B cell (primary cell): ENCODE measurements around the gene CASKIN1. TPM values are rescaled to one million over a fixed set of nuclear protein-coding genes. Genes with fewer than 3 reads are reported as not detected.
A peak's percentile ranks its signal among the peaks of the same experiment; 100 is the strongest.

Experiments used
- ATAC-seq: fragments of 200-7000 bp; cut with Tn5 transposase; one replicate; pipeline ENCODE4 v1.10.0; 2021; ENCODE audit warnings: low read depth, mild to moderate bottlenecking, moderate number of reproducible peaks, moderate library complexity
- CTCF ChIA-PET: fragments of 350-600 bp; sonication (Branson Sonifier 250); formaldehyde crosslinking; loops from one replicate; lab custom pipeline; 2021; ENCODE audit warnings: antibody characterized with exemption, inconsistent platforms; lab: Charles Lee
- POLR2A ChIA-PET: fragments of 350-600 bp; sonication (Branson Sonifier 250); formaldehyde crosslinking; loops from one replicate; lab custom pipeline; 2021; ENCODE audit warnings: antibody characterized with exemption; lab: Charles Lee
- DNase-seq: peaks from one replicate; pipeline ENCODE4 v3.0.0; 2013
- H2AFZ ChIP-seq: 2 replicates; pipeline ENCODE4 v1.6.1; 2012; ENCODE audit warnings: mild to moderate bottlenecking, low read depth, low read length; ENCODE audit not compliant: insufficient read depth, poor library complexity, severe bottlenecking
- H3K27ac ChIP-seq, 2 donors: 1 replicate in 1 of 2; 2 replicates in 1 of 2; pipeline ENCODE4 v1.5.1; 2012 to 2013; ENCODE audit warnings: low read length in 2 of 2, mild to moderate bottlenecking in 2 of 2, moderate library complexity in 1 of 2
- H3K27me3 ChIP-seq, 4 experiments: fragments of 200-600 bp in 1 of 4; sonication (generic) in 1 of 4; replicated peaks in 1 of 4; 1 replicate in 2 of 4; 2 replicates in 2 of 4; pipeline versions ENCODE4 v1.6.1 to v1.7.0; 2013 to 2016; ENCODE audit warnings: low read length in 3 of 4, mild to moderate bottlenecking in 2 of 4, mixed read lengths in 1 of 4, moderate library complexity in 1 of 4; ENCODE audit not compliant: insufficient read depth in 4 of 4, control insufficient read depth in 3 of 4; ENCODE audit errors: control extremely low read depth in 1 of 4
- H3K36me3 ChIP-seq, 2 experiments: replicated peaks in 1 of 2; 1 replicate in 1 of 2; 2 replicates in 1 of 2; pipeline versions ENCODE4 v1.6.1 to v1.7.1; 2013; ENCODE audit warnings: low read length in 1 of 2; ENCODE audit not compliant: insufficient read depth in 2 of 2, control insufficient read depth in 1 of 2; ENCODE audit errors: control extremely low read depth in 1 of 2, extremely low read depth in 1 of 2
- H3K4me1 ChIP-seq, 2 donors: fragments of 200-600 bp in 1 of 2; sonication (generic) in 1 of 2; 1 replicate in 1 of 2; 2 replicates in 1 of 2; pipeline versions ENCODE4 v1.5.1 to v1.6.1; 2013 to 2017; ENCODE audit warnings: low read length in 2 of 2; ENCODE audit not compliant: control insufficient read depth in 2 of 2, insufficient read depth in 2 of 2
- H3K4me2 ChIP-seq: replicated peaks from 2 replicates; pipeline ENCODE3; 2012; ENCODE audit warnings: mild to moderate bottlenecking, low read depth, low read length; ENCODE audit not compliant: poor library complexity, severe bottlenecking
- H3K4me3 ChIP-seq, 5 experiments: fragments of 200-600 bp in 1 of 5; sonication (generic) in 1 of 5; 1 replicate in 3 of 5; 2 replicates in 2 of 5; pipeline versions ENCODE4 v1.5.1 to v1.7.0; 2011 to 2016; ENCODE audit warnings: low read length in 4 of 5, mild to moderate bottlenecking in 4 of 5, low read depth in 2 of 5, control low read depth in 1 of 5, moderate library complexity in 1 of 5; ENCODE audit not compliant: insufficient read depth in 1 of 5; ENCODE audit errors: control extremely low read depth in 1 of 5, extremely low read depth in 1 of 5
- H3K79me2 ChIP-seq: fragments of 200-600 bp; sonication (generic); one replicate; pipeline ENCODE4 v1.6.0; 2016; ENCODE audit warnings: low read length; ENCODE audit not compliant: control insufficient read depth, insufficient read depth
- H3K9ac ChIP-seq: fragments of 200-600 bp; sonication (generic); 2 replicates; pipeline ENCODE4 v1.6.1; 2017; ENCODE audit warnings: mild to moderate bottlenecking, low read length, moderate library complexity
- H3K9me3 ChIP-seq, 3 donors: one replicate each; pipeline versions ENCODE4 v1.6.1 to v1.7.1; 2013; ENCODE audit warnings: low read length in 2 of 3; ENCODE audit not compliant: control insufficient read depth in 2 of 3, insufficient read depth in 1 of 3; ENCODE audit errors: control extremely low read depth in 1 of 3
- H4K20me1 ChIP-seq: 2 replicates; pipeline ENCODE4 v1.6.0; 2012; ENCODE audit warnings: mild to moderate bottlenecking, low read length; ENCODE audit not compliant: insufficient read depth, control insufficient read depth, poor library complexity, severe bottlenecking
- H3K27ac Mint-ChIP-seq: one replicate; pipeline ENCODE4 v1.8.0; 2021; ENCODE audit warnings: mixed read lengths
- H3K27me3 Mint-ChIP-seq: one replicate; pipeline ENCODE4 v1.8.0; 2021; ENCODE audit warnings: mixed read lengths
- H3K4me1 Mint-ChIP-seq: one replicate; pipeline ENCODE4 v1.8.0; 2021; ENCODE audit warnings: mixed read lengths
- H3K4me3 Mint-ChIP-seq: one replicate; pipeline ENCODE4 v1.8.0; 2021; ENCODE audit warnings: mixed read lengths
- H3K9me3 Mint-ChIP-seq: one replicate; pipeline ENCODE4 v1.8.0; 2022; ENCODE audit warnings: mixed read lengths; ENCODE audit not compliant: insufficient read depth
- EZH2 ChIP-seq: IDR thresholded peaks from 2 replicates; pipeline ENCODE4 v1.6.1; 2012; ENCODE audit warnings: borderline replicate concordance, low read depth, mild to moderate bottlenecking, moderate library complexity, low read length; ENCODE audit not compliant: insufficient read depth, poor library complexity, severe bottlenecking
- WGBS: methylation state at CpG from one replicate; pipeline ENCODE4 v1.1.5; 2013; ENCODE audit warnings: missing lambda C conversion rate; ENCODE audit not compliant: insufficient coverage; 5-methylcytosine and 5-hydroxymethylcytosine counted together
- intact Hi-C: fragments of 100-400 bp; cut with micrococcal nuclease; formaldehyde crosslinking; loops from one replicate; pipeline ENCODE4 v1.10.0; 2022
- polyA plus RNA-seq: library from polyadenylated mRNA; depleted of rRNA; stranded (reverse); fragments of >200 nt; gene quantifications from 2 replicates; pipeline ENCODE4 v1.2.3, GENCODE V29; 2012
- total RNA-seq, 2 donors: library from RNA; stranded (reverse); fragments of 120-200 nt in 1 of 2; gene quantifications; 1 replicate in 1 of 2; 2 replicates in 1 of 2; pipeline versions ENCODE4 v1.2.3 to v1.2.4, GENCODE V29; 2013 to 2022
- TF ChIP-seq, protein P1 (sequence below): fragments of 200-600 bp; IDR thresholded peaks from one replicate; pipeline ENCODE4 v1.8.0; 2022; ENCODE audit warnings: antibody characterized with exemption, mild to moderate bottlenecking

Gene CASKIN1
- total and polyA plus RNA-seq, 2 donors (not counting 1 experiment from before 2014, with no cell fraction given): 0.01 TPM; not detected in 1

DNA sequence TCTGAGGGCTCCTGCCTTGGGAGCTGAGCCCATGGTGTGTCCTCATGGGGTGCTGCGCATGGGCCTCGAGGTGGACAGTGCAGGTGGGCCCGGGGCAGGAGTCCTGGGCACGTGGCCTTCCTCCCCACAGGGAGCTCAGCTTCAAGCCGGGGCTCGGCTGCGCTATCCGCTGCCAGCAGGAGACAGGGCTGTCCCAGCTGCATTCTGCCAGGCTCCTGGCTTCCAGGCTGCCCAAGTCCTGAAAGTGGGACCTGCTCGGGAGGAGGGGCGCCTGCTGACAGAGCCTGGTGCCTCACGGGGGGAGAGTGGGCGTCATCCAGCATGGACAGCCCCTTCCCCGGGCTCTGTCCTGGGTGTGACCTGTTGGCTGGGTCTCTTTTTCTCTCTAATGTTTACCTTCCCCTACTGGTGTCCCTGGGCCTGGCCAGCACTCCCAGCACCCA lies 33.7 kb downstream of the CASKIN1 start:
- peaks cover 82% of the 10 kb centered on the region for H3K79me2 ChIP-seq
- intact Hi-C loops: no loop called here
- 97% methylated on average over 13 of the region's 13 CpGs for WGBS

DNA sequence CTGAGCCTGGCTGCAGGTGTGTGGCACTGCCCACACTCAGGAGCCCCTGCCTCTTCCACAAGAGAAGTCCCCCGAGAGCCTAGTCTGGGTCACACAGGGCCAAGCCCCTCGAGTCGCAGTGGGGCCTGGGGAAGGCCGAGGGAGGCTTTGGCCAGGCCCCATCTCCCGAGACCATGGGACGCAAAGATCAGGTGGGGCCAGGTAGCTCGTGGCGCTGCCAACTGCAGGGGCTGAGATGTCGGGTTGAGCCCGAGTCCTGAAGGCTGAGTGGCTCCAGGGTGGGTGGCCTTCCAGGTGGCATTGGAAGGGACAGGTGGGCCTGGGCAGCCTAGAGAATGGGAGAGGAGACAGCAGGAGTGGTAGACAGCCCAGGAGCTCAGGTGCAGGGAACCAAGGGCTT lies 34.5 kb downstream of the CASKIN1 start:
- intact Hi-C loops: no loop called here
- POLR2A ChIA-PET: no interaction called here
- CTCF ChIA-PET: interaction anchor here (0.8 to 1.9 kb wide), 2 partner anchors 22 to 89 kb away, joined by 3 to 5 read pairs; partner anchors contain the start of gene ECI1
- H3K27ac Mint-ChIP-seq: peak overlapping the region; percentile 53
- TF ChIP-seq, protein P1, sequence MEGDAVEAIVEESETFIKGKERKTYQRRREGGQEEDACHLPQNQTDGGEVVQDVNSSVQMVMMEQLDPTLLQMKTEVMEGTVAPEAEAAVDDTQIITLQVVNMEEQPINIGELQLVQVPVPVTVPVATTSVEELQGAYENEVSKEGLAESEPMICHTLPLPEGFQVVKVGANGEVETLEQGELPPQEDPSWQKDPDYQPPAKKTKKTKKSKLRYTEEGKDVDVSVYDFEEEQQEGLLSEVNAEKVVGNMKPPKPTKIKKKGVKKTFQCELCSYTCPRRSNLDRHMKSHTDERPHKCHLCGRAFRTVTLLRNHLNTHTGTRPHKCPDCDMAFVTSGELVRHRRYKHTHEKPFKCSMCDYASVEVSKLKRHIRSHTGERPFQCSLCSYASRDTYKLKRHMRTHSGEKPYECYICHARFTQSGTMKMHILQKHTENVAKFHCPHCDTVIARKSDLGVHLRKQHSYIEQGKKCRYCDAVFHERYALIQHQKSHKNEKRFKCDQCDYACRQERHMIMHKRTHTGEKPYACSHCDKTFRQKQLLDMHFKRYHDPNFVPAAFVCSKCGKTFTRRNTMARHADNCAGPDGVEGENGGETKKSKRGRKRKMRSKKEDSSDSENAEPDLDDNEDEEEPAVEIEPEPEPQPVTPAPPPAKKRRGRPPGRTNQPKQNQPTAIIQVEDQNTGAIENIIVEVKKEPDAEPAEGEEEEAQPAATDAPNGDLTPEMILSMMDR: no peak
- no peak for TF ChIP-seq EZH2
- no peaks in the 10 kb centered on the region for H3K27me3 Mint-ChIP-seq
- H3K9ac ChIP-seq: no peak overlapping the region
- peaks cover 0 to 12% of the 10 kb centered on the region in 2 experiments for H3K36me3 ChIP-seq
- no peak overlapping the region for H3K4me2 ChIP-seq
- no peaks in the 10 kb centered on the region for H3K27me3 ChIP-seq
- DNase-seq: no peak
- no peak for ATAC-seq
- H3K4me3 ChIP-seq: no peak overlapping the region
- H3K27ac ChIP-seq: no peak overlapping the region
- no peak overlapping the region for H2AFZ ChIP-seq
- H4K20me1 ChIP-seq: peaks cover 74% of the 10 kb centered on the region
- H3K9me3 ChIP-seq: peaks cover 0 to 14% (median 0%) of the 10 kb centered on the region in 3 donors
- no peaks in the 10 kb centered on the region for H3K9me3 Mint-ChIP-seq
- peaks cover 82% of the 10 kb centered on the region for H3K79me2 ChIP-seq
- peaks cover 24% of the 10 kb centered on the region for H3K4me1 Mint-ChIP-seq
- H3K4me1 ChIP-seq: peaks cover 3 to 28% of the 10 kb centered on the region in 2 donors
- 98% methylated on average over 10 of the region's 10 CpGs for WGBS
- H3K4me3 Mint-ChIP-seq: no peak overlapping the region

More for the DNA sequence above, 33.7 kb downstream of the CASKIN1 start:
- CTCF ChIA-PET: interaction anchor here (0.8 kb wide), 1 partner anchor 88 kb away, joined by 3 read pairs; the partner anchor contains the start of gene ECI1
- H3K4me2 ChIP-seq: no peak overlapping the region
- Mint-ChIP-seq H3K4me3 (no peak overlapping the region), H3K27ac (no peak overlapping the region), H3K4me1 (peaks cover 16% of the 10 kb centered on the region), H3K9me3 (no peaks in the 10 kb centered on the region), H3K27me3 (no peaks in the 10 kb centered on the region)
- H3K4me1 ChIP-seq: peaks cover 0 to 23% of the 10 kb centered on the region in 2 donors
- peaks cover 0 to 12% of the 10 kb centered on the region in 2 experiments for H3K36me3 ChIP-seq
- DNase-seq (no peak), ATAC-seq (no peak)
- no peak overlapping the region for H3K4me3 ChIP-seq
- H3K27me3 ChIP-seq: no peaks in the 10 kb centered on the region
- POLR2A ChIA-PET: no interaction called here
- no peak overlapping the region for H2AFZ ChIP-seq
- H3K27ac ChIP-seq: no peak overlapping the region
- peaks cover 0 to 14% (median 0%) of the 10 kb centered on the region in 3 donors for H3K9me3 ChIP-seq
- H4K20me1 ChIP-seq: peaks cover 70% of the 10 kb centered on the region
- H3K9ac ChIP-seq: no peak overlapping the region
- no peak for TF ChIP-seq EZH2
- TF ChIP-seq, protein P1: no peak
